GF-D8 (cell line): ENCODE data around the gene HPN.
"Not testable (repeated sequence)": the region's sequence is repeated elsewhere in the genome, so short reads cannot be mapped to it uniquely, and the experiment has no call there.

ENCODE experiments used
- DNase-seq: peaks from one replicate; lab custom pipeline; 2025; lab: John Stamatoyannopoulos, UW

Gene HPN

GRCh38 chr19:35027851-35028599, 13.5 kb upstream of the HPN start:
- no peak for DNase-seq

GRCh38 chr19:35028600-35028885, 13.0 kb upstream of the HPN start:
- not testable (repeated sequence) for DNase-seq

GRCh38 chr19:35029275-35029736, 12.2 kb upstream of the HPN start:
- not testable (repeated sequence) for DNase-seq

- DNase-seq: no peak
Observed at GRCh38 chr19:35029737-35030256, 11.7 kb upstream of the HPN start.

- DNase-seq: no peak
Observed at GRCh38 chr19:35030257-35031071, 11.1 kb upstream of the HPN start, which contains the start of gene SCN1B. Gene SCN1B, plus strand, starts transcription at chr19:35030470. Its CDS starts 351 bp downstream, at chr19:35030821.

GRCh38 chr19:35031072-35031881, 10.2 kb upstream of the HPN start:
- DNase-seq: no peak

GRCh38 chr19:35032356-35032865, 9.1 kb upstream of the HPN start:
- DNase-seq: no peak

- no peak for DNase-seq
Observed at GRCh38 chr19:35033067-35034004, 8.2 kb upstream of the HPN start.

- no peak for DNase-seq
Observed at GRCh38 chr19:35034005-35034502, 7.5 kb upstream of the HPN start.

- DNase-seq: no peak
Observed at GRCh38 chr19:35034588-35035382, 6.7 kb upstream of the HPN start.

- DNase-seq: peak; percentile 45
Observed at GRCh38 chr19:35037716-35038622, 3.6 kb upstream of the HPN start.

GRCh38 chr19:35038623-35039512, 2.7 kb upstream of the HPN start:
- no peak for DNase-seq

- no peak for DNase-seq
Observed at GRCh38 chr19:35039881-35040825, 1.4 kb upstream of the HPN start.

- no peak for DNase-seq
Observed at GRCh38 chr19:35040826-35041547, 534 bp upstream of the HPN start.

- no peak for DNase-seq
Observed at GRCh38 chr19:35042056-35042730, 672 bp downstream of the HPN start.
